NCI-H82 treated with DMSO at 0.1 percent for 48 hours (cell line): Measurements from ENCODE around the gene LPAR5.

Experiments
- DNase-seq: peaks from one replicate; lab custom pipeline; 2025; ENCODE audit not compliant: unreplicated experiment; lab: John Stamatoyannopoulos, UW

The LPAR5 gene

DNA sequence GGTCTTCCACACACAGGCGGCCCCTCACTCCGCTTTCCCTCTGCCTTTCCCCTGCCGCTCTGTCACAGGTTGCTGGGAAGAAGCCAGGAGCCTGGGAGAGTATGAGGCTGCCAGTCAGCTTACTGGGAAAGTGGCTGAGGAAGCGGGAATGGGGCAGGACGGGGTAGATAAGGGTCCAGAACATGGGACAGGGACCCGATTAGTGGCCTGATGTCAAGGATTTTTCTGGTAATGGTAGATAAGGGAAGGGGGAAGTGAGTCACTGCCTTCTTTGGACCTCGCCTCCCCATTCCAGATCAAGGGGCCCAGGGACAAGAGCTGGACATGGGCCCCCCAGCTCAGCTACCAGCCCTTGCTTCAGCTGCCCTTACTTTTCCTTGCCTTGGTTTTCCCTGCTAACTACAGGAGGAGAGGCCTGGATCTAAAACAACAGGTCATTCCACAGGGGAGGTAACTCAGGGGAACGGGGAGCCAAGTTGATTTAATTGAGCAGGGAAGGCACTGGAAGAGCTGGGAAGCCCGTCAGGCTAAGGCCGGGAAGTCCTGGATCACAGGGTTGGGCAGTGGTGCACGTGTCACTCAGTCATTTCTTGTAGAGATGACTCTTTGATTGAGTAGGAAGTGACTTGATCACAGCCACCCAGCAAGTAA lies 3.5 kb upstream of the LPAR5 start:
- no peak for DNase-seq

DNA sequence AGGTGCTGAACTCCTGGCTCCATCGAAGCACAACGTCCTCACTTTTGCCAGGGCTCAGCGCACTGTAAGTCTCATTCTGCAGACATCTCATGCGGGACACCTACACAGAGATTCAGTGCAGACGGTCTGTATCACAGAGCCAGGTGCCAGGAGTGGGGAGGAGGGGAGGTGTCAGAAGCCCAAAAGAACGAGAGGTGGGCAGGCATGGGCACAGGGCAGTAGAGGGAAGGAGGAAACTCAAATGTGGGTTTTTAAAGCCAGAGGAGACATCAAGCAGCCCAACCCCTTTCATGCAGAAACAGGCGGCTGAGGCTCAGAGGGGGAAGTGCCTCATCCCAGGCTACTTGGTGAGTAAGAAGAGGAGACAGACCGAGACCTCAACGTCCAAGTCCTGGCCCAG lies 2.5 kb upstream of the LPAR5 start:
- no peak for DNase-seq

GRCh38 chr12:6635375-6635855 lies 344 bp downstream of the LPAR5 start:
- DNase-seq: no peak

- DNase-seq: no peak
Measured at GRCh38 chr12:6632026-6632983, 3.5 kb downstream of the LPAR5 start.

GRCh38 chr12:6631549-6631961 lies 4.2 kb downstream of the LPAR5 start:
- DNase-seq: no peak

- peak; percentile 28 for DNase-seq
Measured at GRCh38 chr12:6630736-6631135, 5.0 kb downstream of the LPAR5 start.

GRCh38 chr12:6627616-6628015 lies 8.1 kb downstream of the LPAR5 start:
- peak; percentile 75 for DNase-seq

DNA sequence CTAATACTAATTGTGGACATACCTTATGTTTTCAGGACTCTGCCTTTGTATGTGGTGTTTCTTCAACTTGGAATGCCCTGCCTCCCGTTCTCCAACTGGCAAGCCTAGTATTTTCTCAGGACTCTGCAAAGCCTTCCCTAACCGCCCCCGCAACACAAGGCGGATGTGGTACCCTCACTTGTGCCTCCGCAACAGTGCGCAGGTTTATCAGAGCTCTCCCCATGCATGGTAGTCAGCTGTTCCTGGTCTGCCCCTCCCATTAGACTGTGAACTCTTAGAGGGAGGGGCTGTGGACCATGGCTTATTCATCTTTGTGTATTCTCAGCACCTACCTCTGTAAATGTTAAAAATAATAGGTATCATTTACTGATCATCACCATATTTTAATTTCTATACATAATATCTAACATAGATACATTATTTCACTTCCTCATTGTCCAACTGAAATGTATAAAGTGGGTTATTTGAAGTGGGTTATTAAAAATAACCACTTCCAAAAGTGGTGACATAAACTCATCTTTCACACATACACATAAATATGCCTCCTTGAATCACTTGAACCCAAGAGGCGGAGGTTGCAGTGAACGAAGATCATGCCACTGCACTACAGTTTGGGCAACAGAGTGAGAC lies 9.0 kb downstream of the LPAR5 start:
- no peak for DNase-seq

DNA sequence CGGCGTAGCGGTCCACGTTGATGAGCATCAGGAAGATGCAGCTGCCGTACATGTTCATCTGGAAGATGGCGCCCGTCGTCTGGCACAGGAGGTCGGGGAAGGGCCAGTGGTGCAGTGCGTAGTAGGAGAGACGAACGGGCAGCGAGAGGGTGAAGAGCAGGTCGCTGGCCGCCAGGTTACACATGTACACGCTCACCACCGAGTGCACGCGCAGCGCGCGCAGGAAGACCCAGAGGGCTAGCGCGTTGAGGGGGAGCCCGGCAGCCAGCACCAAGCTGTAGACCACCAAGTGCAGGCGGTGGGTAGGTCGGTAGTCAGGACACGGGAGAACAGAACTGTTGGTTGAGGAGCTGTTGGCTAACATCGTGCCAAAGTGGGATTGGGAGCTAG lies 14.9 kb downstream of the LPAR5 start:
- no peak for DNase-seq

GRCh38 chr12:6620137-6620884 lies 15.4 kb downstream of the LPAR5 start:
- DNase-seq: no peak

GRCh38 chr12:6618483-6619225 lies 17.1 kb downstream of the LPAR5 start:
- DNase-seq: no peak

DNA sequence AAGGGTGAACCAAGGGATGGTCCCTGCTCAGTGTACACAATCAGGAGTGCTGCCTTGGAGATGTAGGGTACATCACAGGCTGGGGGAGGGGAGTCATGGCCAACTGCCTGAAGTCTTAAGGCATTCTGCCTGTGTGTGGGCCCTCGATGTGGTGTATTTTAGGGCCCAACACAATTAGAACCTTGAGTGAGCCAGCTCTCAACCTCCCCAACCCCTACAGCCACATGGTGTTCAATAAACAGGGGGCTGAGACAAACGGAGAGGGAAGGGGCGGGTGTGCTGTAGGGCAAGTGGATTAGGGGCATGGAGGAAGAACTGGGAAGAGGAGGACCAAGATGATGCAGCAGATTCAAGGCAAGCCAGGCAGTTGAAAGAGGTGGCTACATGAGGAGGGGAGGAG lies 20.0 kb downstream of the LPAR5 start:
- DNase-seq: no peak

DNA sequence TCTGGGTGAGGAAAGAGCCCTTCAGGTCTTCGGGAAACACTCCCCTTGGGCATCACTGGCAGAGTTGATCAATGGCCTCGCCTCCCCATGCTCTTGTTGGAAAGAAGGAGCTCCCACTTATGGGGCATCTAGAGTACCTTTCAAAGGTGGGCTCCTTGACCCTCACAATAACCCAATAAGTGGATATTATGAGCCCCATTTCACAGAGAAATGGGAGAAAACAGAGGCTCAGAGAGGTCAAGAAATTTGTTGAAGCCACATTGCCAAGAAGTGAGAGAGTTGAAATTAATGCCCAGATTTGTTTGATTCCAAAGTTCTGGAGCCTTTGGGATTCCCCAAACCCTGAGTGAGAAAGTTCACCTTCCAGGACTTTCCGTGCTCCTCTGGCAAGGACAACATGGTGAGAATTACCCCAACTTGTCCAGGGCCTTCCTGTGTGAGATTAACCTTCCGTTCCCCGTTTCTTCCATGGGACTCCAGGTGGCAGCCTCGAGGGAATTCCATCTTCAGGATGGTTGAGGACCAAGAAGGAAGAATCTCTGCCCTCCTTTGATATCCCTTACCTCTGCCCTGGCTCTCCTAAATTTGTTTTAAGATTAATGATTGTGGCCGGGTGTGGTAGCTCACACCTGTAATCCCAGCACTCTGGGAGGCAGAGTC lies 21.1 kb downstream of the LPAR5 start:
- DNase-seq: no peak

DNA sequence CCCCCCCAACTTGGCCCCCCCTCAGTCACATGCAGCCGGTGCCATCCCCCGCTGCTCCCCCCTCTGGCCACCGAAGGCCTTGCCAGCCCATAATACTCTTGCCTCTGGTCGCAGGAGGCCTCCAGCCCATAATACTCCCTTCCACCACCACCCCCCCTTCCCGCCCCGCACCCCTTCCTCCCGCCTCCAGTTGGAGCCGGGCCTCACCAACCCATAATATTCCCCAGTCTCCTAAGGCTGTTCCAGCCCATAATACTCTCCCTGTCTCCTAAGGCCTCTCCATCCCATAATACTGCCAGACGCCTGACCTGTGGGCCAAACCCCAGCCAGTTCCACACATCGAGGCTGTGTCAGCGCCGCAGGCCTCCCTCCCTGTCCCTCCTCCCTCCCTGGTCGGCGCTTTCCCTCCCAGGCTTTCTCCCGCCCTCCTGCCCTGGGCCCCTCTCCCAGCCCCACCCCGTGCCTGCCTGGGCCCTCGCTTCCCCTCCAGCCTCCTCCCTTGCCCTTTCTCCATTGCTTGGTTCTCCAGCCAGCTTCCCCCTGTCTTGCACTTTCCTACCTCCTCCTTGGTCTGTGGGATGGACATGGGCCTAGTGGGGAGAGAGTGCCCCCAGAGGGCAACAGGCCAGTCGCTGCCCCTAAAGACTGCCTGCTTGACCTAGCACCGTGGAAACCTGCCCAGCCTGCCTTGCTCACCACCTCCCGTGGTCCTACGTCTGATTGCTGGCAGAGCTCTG lies 21.8 kb downstream of the LPAR5 start:
- DNase-seq: peak; percentile 100

- DNase-seq: peak; percentile 100
Measured at GRCh38 chr12:6613015-6613775, 22.6 kb downstream of the LPAR5 start.

DNA sequence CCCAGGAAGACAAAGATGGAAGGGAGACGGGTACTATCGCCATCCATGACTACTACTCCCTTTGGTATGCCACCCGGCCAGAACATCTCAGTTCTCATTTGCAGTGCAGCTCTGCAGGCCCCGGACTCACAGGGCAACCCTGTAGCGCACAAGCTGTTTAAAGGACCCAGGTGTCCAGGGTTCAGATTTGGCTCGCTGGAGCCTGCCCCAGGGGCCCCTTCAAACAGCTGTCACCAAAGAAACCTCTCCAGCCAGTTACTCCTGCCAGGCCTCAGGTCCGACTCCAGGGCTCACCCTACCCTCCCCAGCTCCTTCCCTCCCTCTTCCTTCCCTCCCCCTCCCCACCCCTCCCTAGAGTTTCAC lies 23.1 kb downstream of the LPAR5 start:
- no peak for DNase-seq

DNA sequence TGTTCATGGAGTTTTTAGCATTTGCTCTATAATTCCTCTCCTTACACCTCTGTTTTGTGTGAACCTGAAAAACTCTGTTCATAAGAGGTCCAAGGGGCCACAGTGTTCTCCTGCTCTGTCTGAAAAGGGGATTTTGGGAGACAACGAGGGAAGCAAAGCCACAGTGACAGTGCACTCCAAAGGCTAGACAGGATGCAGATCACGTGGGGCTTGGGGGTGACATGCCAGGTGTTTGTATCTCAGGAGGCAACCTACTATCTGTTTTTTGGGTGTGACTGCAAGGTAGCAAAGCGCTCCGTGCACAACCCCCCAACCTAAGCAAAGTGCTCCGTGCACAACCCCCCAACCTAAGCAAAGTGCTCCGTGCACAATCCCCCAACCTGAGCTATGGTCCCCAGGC lies 23.5 kb downstream of the LPAR5 start:
- DNase-seq: no peak

DNA sequence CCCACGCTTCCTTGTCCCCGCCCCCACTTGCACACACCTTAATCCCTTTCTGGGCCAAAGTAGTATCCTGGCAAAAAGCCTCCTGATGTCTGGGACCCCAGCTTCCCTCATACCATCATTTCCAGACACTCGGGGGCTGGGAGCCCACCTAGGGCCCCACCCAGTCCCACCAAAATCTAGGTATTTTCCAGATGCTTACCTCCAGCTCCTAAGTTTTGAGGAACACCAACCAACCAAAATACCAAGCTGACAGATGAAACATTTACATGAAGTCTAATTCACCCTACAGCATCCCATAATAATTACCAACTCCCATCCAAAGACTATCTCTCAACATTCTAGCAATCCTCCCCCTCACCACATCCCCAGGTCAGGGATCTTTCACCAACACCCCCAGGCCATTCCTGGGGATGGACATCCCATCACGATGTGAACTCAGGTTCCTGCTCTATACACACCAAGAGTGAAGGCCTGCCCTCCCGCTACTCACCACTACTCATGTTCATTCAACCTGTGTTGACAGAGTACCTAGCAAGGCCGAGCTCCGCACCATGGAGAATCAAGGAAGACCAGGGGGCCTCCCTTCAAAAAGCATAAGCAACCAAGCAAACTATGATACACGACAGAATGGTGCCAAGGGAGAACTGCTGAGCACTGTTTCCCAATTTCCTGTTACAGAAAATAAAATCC lies 27.0 kb downstream of the LPAR5 start:
- no peak for DNase-seq
